Liver (tissue), 9 donors: ENCODE data around the gene RNASE3. TPM values are rescaled to one million over a fixed set of nuclear protein-coding genes. Genes with fewer than 3 reads are reported as not detected.
"Not testable (repeated sequence)": the region's sequence is repeated elsewhere in the genome, so short reads cannot be mapped to it uniquely, and the experiment has no call there.

Source experiments
- DNase-seq: peaks from one replicate; pipeline ENCODE4 v3.0.0-alpha.2; 2017; ENCODE audit warnings: low spot score
- H3K27ac ChIP-seq, 2 donors: one replicate each; pipeline ENCODE4 v1.7.0; 2013; ENCODE audit warnings: inconsistent platforms in 2 of 2, low read length in 2 of 2, control low read depth in 1 of 2, low read depth in 1 of 2, mild to moderate bottlenecking in 1 of 2
- H3K27me3 ChIP-seq, 4 donors: one replicate each; pipeline versions ENCODE4 v1.6.1 to v1.7.0; 2013; ENCODE audit warnings: low read length in 3 of 4, inconsistent platforms in 1 of 4, mild to moderate bottlenecking in 1 of 4, moderate library complexity in 1 of 4; ENCODE audit not compliant: control insufficient read depth in 4 of 4, insufficient read depth in 4 of 4
- H3K36me3 ChIP-seq, 4 donors: one replicate each; pipeline versions ENCODE4 v1.6.1 to v1.7.0; 2013; ENCODE audit warnings: low read length in 3 of 4, mild to moderate bottlenecking in 3 of 4, low read depth in 1 of 4, moderate library complexity in 1 of 4; ENCODE audit not compliant: control insufficient read depth in 4 of 4, insufficient read depth in 3 of 4
- H3K4me1 ChIP-seq, 4 donors: one replicate each; pipeline versions ENCODE4 v1.6.1 to v1.7.0; 2013; ENCODE audit warnings: low read length in 3 of 4, mild to moderate bottlenecking in 3 of 4, moderate library complexity in 1 of 4; ENCODE audit not compliant: control insufficient read depth in 4 of 4, insufficient read depth in 4 of 4
- H3K4me3 ChIP-seq, 3 donors: one replicate each; pipeline versions ENCODE4 v1.6.1 to v1.7.0; 2013; ENCODE audit warnings: low read length in 3 of 3, control low read depth in 1 of 3, low read depth in 1 of 3, mild to moderate bottlenecking in 1 of 3
- H3K9ac ChIP-seq, 2 donors: one replicate each; pipeline ENCODE4 v1.7.0; 2013; ENCODE audit warnings: low read length in 2 of 2, mild to moderate bottlenecking in 2 of 2, moderate library complexity in 2 of 2, control low read depth in 1 of 2, low read depth in 1 of 2
- H3K9me3 ChIP-seq, 4 donors: one replicate each; pipeline versions ENCODE4 v1.6.1 to v1.7.0; 2013; ENCODE audit warnings: low read length in 3 of 4; ENCODE audit not compliant: control insufficient read depth in 4 of 4
- EGR1 ChIP-seq, 2 donors: IDR thresholded peaks; 2 replicates each; pipeline ENCODE4 v1.6.1; 2016 to 2018; ENCODE audit warnings: antibody characterized with exemption in 2 of 2, low read depth in 2 of 2
- FOXA2 ChIP-seq: IDR thresholded peaks from 2 replicates; pipeline ENCODE4 v1.6.1; 2016; ENCODE audit warnings: antibody characterized with exemption
- GABPA ChIP-seq, 2 donors: IDR thresholded peaks in 1 of 2; conservative IDR thresholded peaks in 1 of 2; 2 replicates each; pipeline ENCODE4 v1.6.1; 2016; ENCODE audit warnings: antibody characterized with exemption in 2 of 2, mild to moderate bottlenecking in 1 of 2, moderate library complexity in 1 of 2
- HNF4A ChIP-seq, 2 donors: conservative IDR thresholded peaks; 2 replicates each; pipeline ENCODE4 v1.6.1; 2016; ENCODE audit warnings: antibody characterized with exemption in 2 of 2, mild to moderate bottlenecking in 2 of 2
- JUND ChIP-seq, 2 donors: IDR thresholded peaks; 2 replicates each; pipeline ENCODE4 v1.6.1; 2016; ENCODE audit warnings: antibody characterized with exemption in 2 of 2
- MAX ChIP-seq: IDR thresholded peaks from 2 replicates; pipeline ENCODE4 v1.6.1; 2016; ENCODE audit warnings: antibody characterized with exemption
- NR2F2 ChIP-seq: IDR thresholded peaks from 2 replicates; pipeline ENCODE4 v1.6.1; 2016; ENCODE audit warnings: antibody characterized with exemption
- RAD21 ChIP-seq, 2 donors: IDR thresholded peaks; 2 replicates each; pipeline ENCODE4 v1.6.1; 2016; ENCODE audit warnings: antibody characterized with exemption in 2 of 2, mild to moderate bottlenecking in 2 of 2
- SP1 ChIP-seq: IDR thresholded peaks from 2 replicates; pipeline ENCODE4 v1.6.1; 2018; ENCODE audit warnings: antibody characterized with exemption, mild to moderate bottlenecking
- TAF1 ChIP-seq: conservative IDR thresholded peaks from 2 replicates; pipeline ENCODE4 v1.6.1; 2016; ENCODE audit warnings: antibody characterized with exemption, mild to moderate bottlenecking
- WGBS: extraction: QIAGEN DNeasy Blood & Tissue Kit; methylation state at CpG from one replicate; pipeline ENCODE4 v1.1.7; 2013; 5-methylcytosine and 5-hydroxymethylcytosine counted together
- polyA plus RNA-seq, 2 donors: library from polyadenylated mRNA; stranded (reverse) in 1 of 2; unstranded in 1 of 2; fragments of 200-250 nt in 1 of 2; fragments of >200 nt in 1 of 2; fragmentation: Nextera tagmentation in 1 of 2; extraction: Ambion mirVana in 1 of 2; gene quantifications; one replicate each; pipeline versions ENCODE4 v1.2.1 to v1.2.3, GENCODE V29; 2013 to 2015
- total RNA-seq, 2 donors: library from RNA; depleted of rRNA; stranded (reverse); fragments of >200 nt; gene quantifications; one replicate each; pipeline ENCODE4 v1.2.3, GENCODE V29; 2014
- TF ChIP-seq, protein P1 (sequence below): IDR thresholded peaks from 2 replicates; pipeline ENCODE4 v1.6.1; 2016; ENCODE audit warnings: antibody characterized with exemption, mild to moderate bottlenecking
- donor health status: healthy.
- donor health status: healthy.
- donor health status: healthy.
- donor health status: healthy.
- donor health status: healthy.

RNASE3 gene
- 10 to 100 TPM in 1 of 2 donors, not detected in 1; 12.2 TPM for total RNA-seq
- under 1 TPM in 1 of 2 donors, not detected in 1; 0.52 TPM for polyA plus RNA-seq

GRCh38 chr14:20891126-20891825, at the start of gene RNASE3:
Gene RNASE3 (plus strand): TSS chr14:20891385. CDS start chr14:20891687, 302 bp downstream.
- WGBS = 51% methylated on average over 11 of the region's 11 CpGs
- not testable (repeated sequence) for H3K27ac ChIP-seq, H3K4me3 ChIP-seq, H3K9me3 ChIP-seq, H3K27me3 ChIP-seq, H3K36me3 ChIP-seq, DNase-seq, H3K9ac ChIP-seq, H3K4me1 ChIP-seq

- no peaks in the 10 kb centered on the region for H3K36me3 ChIP-seq
- H3K9ac ChIP-seq = no peak overlapping the region
- no peak for DNase-seq
- H3K27me3 ChIP-seq = no peaks in the 10 kb centered on the region
- H3K4me1 ChIP-seq = no peaks in the 10 kb centered on the region
- H3K27ac ChIP-seq = no peak overlapping the region
- H3K9me3 ChIP-seq = no peaks in the 10 kb centered on the region
- TF ChIP-seq HNF4A (conservative IDR thresholded peaks at IDR 0.05) (no peak), GABPA (IDR thresholded peaks at IDR 0.05 in 1 of 2, conservative IDR thresholded peaks at IDR 0.05 in 1 of 2) (no peak), RAD21 (IDR thresholded peaks at IDR 0.05) (no peak), JUND (IDR thresholded peaks at IDR 0.05) (no peak), MAX (no peak)
- TF ChIP-seq, protein P1, sequence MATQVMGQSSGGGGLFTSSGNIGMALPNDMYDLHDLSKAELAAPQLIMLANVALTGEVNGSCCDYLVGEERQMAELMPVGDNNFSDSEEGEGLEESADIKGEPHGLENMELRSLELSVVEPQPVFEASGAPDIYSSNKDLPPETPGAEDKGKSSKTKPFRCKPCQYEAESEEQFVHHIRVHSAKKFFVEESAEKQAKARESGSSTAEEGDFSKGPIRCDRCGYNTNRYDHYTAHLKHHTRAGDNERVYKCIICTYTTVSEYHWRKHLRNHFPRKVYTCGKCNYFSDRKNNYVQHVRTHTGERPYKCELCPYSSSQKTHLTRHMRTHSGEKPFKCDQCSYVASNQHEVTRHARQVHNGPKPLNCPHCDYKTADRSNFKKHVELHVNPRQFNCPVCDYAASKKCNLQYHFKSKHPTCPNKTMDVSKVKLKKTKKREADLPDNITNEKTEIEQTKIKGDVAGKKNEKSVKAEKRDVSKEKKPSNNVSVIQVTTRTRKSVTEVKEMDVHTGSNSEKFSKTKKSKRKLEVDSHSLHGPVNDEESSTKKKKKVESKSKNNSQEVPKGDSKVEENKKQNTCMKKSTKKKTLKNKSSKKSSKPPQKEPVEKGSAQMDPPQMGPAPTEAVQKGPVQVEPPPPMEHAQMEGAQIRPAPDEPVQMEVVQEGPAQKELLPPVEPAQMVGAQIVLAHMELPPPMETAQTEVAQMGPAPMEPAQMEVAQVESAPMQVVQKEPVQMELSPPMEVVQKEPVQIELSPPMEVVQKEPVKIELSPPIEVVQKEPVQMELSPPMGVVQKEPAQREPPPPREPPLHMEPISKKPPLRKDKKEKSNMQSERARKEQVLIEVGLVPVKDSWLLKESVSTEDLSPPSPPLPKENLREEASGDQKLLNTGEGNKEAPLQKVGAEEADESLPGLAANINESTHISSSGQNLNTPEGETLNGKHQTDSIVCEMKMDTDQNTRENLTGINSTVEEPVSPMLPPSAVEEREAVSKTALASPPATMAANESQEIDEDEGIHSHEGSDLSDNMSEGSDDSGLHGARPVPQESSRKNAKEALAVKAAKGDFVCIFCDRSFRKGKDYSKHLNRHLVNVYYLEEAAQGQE = no peak
- WGBS = 87% methylated on average over 6 of the region's 6 CpGs
- H3K4me3 ChIP-seq = no peak overlapping the region
These were observed 44.6 kb upstream of the RNASE3 start for GRCh38 chr14:20846560-20846959.

GRCh38 chr14:20848316-20848954, 42.8 kb upstream of the RNASE3 start:
- Histone ChIP-seq H3K9ac (no peak overlapping the region), H3K36me3 (no peaks in the 10 kb centered on the region), H3K4me3 (no peak overlapping the region), H3K27ac (no peak overlapping the region), H3K4me1 (no peaks in the 10 kb centered on the region), H3K9me3 (no peaks in the 10 kb centered on the region), H3K27me3 (no peaks in the 10 kb centered on the region)
- DNase-seq = no peak
- TF ChIP-seq RAD21 (IDR thresholded peaks at IDR 0.05) = no peak
- TF ChIP-seq EGR1 (IDR thresholded peaks at IDR 0.05; ENCODE audit: low read depth in 2 of 2) = no peak
- no peak for TF ChIP-seq FOXA2
- TF ChIP-seq, protein P1 = no peak
- TF ChIP-seq HNF4A (conservative IDR thresholded peaks at IDR 0.05) = no peak
- no peak for TF ChIP-seq SP1
- no peak for TF ChIP-seq GABPA (IDR thresholded peaks at IDR 0.05 in 1 of 2, conservative IDR thresholded peaks at IDR 0.05 in 1 of 2)
- TF ChIP-seq NR2F2 = no peak
- TF ChIP-seq TAF1 = no peak
- 79% methylated on average over 9 of the region's 9 CpGs for WGBS
